GM10266 (cell line): ENCODE measurements around the gene ZNF408.

Source experiments
- DNase-seq: peaks from one replicate; pipeline ENCODE4 v3.0.0; 2012; ENCODE audit errors: extremely low spot score
- TF ChIP-seq, protein P1 (sequence below): IDR thresholded peaks from 2 replicates; pipeline ENCODE4 v1.5.1; 2012; ENCODE audit warnings: mild to moderate bottlenecking, low read depth; ENCODE audit not compliant: control insufficient read depth, insufficient read depth; ENCODE audit errors: missing control alignments

Gene ZNF408

DNA sequence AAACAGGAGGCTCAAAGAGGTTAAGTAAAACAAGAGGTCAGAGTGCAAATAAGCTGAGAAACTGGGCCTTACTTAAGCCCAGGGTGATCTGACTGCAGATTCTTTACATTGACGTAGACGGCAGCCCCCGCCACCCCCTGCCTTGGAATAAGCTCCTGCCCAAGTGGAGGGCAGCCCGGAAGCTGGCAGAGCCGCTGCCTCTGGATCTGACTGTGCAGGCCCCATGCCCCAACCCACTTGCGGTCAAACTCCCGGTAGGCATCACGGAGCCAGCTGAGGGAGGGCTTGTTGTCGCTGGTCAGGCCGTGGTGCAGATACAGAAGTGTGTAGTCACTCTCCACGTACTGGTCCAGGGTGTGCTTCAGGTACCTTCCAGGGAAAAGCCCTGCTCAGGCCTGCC is 19.0 kb upstream of the ZNF408 start:
- no peak for DNase-seq
- TF ChIP-seq, protein P1, sequence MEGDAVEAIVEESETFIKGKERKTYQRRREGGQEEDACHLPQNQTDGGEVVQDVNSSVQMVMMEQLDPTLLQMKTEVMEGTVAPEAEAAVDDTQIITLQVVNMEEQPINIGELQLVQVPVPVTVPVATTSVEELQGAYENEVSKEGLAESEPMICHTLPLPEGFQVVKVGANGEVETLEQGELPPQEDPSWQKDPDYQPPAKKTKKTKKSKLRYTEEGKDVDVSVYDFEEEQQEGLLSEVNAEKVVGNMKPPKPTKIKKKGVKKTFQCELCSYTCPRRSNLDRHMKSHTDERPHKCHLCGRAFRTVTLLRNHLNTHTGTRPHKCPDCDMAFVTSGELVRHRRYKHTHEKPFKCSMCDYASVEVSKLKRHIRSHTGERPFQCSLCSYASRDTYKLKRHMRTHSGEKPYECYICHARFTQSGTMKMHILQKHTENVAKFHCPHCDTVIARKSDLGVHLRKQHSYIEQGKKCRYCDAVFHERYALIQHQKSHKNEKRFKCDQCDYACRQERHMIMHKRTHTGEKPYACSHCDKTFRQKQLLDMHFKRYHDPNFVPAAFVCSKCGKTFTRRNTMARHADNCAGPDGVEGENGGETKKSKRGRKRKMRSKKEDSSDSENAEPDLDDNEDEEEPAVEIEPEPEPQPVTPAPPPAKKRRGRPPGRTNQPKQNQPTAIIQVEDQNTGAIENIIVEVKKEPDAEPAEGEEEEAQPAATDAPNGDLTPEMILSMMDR, result no peak

- DNase-seq, result no peak
- TF ChIP-seq, protein P1, result no peak
Observed at GRCh38 chr11:46682773-46683752, 17.8 kb upstream of the ZNF408 start.

DNA sequence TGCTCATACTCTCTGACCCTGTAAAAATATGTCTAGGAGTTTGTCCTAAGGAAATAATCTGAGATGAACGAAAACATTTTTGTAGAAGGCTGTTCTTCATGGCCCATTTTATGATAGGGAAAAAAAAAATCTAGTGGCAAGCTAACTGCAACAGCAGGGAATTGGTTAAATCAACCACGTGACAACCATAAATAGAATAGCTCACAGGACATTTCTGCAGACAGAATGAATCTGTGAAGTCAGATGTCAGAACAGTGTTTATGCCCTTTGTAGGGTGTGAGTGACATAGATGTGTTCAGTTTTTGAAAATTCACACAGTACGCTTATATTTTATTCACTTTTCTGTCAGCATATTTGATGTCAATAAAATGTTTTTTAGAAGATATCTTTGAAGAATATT is 16.5 kb upstream of the ZNF408 start:
- TF ChIP-seq, protein P1, result no peak
- no peak for DNase-seq

GRCh38 chr11:46686886-46687795 is 13.7 kb upstream of the ZNF408 start:
- TF ChIP-seq, protein P1, result no peak
- no peak for DNase-seq

- TF ChIP-seq, protein P1, result no peak
- no peak for DNase-seq
Observed at GRCh38 chr11:46690702-46691101, 10.1 kb upstream of the ZNF408 start.

- TF ChIP-seq, protein P1, result no peak
- no peak for DNase-seq
Observed at GRCh38 chr11:46692450-46692849, 8.4 kb upstream of the ZNF408 start.
